HG03066 (cell line): ENCODE results near the gene PDZRN4.

Experiments
- ATAC-seq: cut with Tn5 transposase; IDR thresholded peaks from one replicate; pipeline ENCODE4 v1.9.1; 2021; ENCODE audit warnings: low read depth; ENCODE audit not compliant: unreplicated experiment

PDZRN4 gene

GRCh38 chr12:41344776-41345470 is 156.8 kb downstream of the PDZRN4 start:
- ATAC-seq: no peak

- no peak for ATAC-seq
Observed at GRCh38 chr12:41348198-41348597, 160.1 kb downstream of the PDZRN4 start.

DNA sequence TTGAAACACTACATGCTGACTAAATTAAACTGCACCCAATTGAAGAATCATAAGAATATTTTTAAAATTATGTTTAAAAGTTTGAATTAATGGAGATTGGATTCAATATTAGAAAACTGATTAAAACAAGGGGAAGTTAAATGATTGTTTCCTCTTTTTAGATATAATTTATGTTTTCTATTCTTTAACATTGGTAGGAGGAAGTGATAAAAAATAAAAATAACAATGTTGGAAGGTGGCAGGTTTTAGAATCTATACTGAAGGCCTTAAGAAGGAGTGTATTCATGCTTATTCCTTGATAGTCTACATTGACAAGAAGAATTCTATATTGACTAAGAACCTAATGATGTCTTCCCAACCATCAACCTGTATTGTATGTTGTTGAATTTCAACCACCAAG is 168.1 kb downstream of the PDZRN4 start:
- no peak for ATAC-seq

GRCh38 chr12:41361738-41362137 is 173.6 kb downstream of the PDZRN4 start:
- no peak for ATAC-seq

DNA sequence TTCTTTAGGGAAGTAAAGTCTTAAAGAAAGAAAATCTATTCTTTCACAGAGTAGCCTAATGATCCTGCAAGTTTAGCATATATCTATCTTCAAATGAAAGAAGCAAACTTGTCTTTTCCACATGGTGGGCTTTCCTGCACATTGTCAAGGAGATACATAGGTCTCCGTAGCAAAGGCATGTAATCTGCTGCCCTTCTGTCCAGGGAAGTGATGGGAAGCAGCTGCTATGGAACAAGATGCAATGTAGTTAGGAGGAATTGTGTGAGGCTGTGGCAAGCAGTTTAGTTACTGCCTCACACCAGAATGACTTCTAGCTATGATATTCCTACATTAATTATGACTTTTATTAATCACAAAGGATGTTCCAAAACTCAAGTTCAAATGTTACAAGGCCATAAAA is 174.4 kb downstream of the PDZRN4 start:
- no peak for ATAC-seq

DNA sequence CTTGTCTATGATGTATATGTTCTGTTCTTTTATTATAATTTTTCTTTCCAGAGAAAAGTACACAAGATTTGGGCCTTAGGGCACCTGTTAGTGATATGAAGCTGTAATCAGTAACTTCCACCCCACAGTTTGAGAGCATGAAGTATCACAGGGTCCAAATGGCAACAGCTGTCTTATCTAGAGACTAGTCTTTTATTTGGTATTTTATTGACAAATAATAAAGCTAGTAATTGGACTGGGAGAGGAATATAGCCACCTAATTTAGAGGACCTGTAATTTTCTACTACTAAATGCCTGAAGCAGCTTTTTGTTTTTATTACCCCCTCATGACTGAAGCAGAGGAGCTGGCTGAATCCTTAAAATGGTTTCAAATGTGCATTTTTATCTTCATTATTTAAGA is 174.8 kb downstream of the PDZRN4 start:
- ATAC-seq: no peak

DNA sequence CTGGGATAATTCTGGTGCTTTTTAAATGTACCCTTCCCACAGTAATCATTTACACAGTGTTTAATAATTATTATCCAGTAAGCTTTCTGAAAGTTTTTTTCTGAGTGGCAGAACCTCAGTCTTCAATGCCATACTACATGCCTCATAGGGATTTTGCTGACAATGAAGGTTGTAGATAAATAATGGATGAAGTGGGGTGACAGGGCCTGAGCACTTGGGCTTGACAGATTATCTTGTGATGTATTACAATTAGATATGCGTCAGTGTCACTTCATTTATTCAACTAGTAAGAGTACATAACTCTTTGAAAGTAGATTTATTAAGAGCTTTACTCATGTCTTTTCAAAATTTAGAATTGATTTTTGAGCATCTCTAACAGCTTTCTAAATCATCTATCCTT is 176.1 kb downstream of the PDZRN4 start:
- ATAC-seq: no peak

DNA sequence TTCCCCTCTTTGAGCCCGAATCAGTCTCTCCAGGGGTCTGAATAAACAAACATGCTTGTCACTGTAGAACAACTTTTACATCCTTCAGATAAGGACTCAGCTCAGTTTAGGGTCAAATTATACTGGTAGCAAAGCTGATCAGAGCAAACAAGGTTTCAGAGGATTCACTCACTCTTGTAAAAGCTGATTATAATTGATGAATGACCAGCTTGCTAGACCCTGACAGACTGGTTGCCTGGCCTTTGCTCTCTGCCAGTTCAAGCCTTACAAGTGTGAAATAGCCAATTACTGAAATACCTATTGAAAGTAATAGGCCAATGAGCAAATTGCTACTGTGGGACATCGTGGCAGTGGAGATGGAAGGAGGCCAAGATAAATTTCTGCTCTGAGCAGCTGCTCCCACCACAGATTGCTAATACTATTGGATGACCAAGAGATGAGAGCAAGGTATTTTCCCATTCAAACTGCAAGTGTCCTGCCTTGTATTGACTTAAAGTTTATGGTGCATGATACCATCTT is 177.6 kb downstream of the PDZRN4 start:
- no peak for ATAC-seq

DNA sequence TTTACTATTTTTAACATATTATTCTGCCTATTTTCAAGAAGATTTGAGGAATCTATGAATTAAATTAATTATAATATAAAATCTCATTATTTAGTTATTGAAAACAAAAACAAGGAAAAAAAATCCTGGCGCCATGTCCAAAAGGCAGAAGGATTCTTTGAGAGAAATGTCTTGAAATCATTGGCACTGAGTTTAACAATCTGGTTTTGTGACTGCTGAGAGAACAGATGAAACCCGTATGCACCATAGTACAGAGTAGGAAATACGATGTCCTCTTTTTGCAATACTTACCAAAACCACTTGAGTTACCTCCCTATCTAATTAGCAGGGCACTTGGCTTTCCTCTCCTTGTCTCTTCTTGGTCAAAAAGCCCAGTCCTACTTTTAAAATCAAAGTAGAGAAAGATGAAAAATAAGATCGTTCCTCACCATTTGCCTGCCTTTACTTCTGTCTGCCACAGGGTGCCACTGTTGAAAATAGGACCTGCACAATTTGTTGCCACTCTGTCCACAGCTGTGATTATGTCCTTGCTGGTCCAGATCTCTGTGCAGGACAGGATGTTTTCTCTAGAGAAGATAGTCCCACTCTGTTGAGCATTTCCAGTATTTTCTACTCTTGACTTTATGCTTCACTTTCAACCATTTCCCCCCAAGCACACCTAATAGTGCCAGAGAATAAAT is 179.7 kb downstream of the PDZRN4 start:
- no peak for ATAC-seq

GRCh38 chr12:41380878-41381277 is 192.8 kb downstream of the PDZRN4 start:
- no peak for ATAC-seq

DNA sequence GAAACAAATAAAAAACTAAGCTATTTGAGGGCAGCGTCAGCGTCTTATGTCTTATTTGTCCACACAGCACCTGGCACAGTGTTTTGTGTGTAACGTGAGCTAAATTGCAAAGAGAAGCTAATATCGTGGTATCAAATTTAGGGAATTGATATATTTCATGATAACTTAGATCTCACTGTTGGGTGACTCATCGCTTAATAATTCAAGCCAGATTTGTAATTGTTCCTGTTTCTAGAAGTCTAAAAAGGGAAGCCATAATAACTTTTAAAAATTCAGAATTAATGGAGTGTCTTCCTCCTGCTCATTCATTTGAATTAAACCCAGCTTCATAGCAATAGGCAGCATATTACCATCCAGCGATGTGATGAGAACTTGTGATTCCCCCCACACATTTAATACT is 214.7 kb downstream of the PDZRN4 start:
- no peak for ATAC-seq

GRCh38 chr12:41407232-41407799 is 219.2 kb downstream of the PDZRN4 start:
- ATAC-seq: no peak

- no peak for ATAC-seq
Observed at GRCh38 chr12:41409628-41410027, 221.5 kb downstream of the PDZRN4 start.

DNA sequence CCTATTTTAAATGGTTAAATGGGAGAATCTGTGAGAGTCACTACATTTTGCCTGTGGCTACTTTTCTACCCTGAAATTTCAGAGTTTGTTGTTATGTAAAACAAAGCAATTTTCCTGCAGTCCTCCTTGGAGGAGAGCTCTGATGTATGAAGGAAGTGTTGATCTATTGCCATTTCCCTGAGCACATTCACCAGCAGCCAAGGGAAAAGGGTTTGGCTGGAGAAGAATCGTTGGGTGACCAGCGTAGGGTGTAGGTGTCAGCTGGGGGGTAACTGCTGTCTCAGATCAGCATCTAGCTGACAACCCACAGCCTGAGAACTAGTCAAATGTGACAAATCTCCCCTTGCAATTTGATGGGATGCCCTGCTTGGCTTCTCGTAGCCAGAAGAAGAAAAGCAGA is 230.5 kb downstream of the PDZRN4 start:
- ATAC-seq: no peak

DNA sequence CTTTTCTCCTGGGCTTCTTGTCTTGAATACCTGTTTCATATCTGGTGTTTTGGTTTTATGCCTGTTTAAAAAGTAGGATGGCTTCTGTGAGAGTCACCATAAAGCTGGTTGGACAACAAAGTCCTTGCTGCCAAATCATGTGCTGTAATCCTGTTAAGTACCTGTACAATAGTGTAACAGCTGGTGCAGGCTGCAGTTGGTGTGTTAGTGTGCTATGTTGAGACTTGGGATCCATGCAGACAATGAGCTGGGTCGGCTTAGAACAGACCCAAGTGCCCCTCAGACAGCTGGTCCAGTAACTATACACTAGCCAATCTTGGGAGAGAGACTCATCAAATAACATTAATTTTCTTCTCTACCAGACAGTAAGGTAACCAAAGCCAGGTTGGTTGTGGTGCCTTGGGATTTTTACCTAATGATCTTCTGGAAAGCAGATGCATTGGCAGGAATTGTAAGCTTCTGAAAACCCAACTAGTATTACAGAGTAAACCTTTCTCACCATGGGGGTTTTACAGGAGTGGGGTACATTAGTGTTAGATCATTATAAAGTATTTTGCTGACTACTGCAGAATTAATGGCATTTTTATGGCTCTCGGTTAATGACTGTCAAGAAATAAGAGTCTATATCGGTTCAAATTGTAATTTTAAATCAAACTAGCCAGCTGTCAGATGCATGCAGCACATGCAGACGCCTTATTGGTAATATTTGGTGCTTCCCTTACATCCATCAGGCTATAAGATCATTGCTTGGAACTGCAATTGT is 231.2 kb downstream of the PDZRN4 start:
- no peak for ATAC-seq

DNA sequence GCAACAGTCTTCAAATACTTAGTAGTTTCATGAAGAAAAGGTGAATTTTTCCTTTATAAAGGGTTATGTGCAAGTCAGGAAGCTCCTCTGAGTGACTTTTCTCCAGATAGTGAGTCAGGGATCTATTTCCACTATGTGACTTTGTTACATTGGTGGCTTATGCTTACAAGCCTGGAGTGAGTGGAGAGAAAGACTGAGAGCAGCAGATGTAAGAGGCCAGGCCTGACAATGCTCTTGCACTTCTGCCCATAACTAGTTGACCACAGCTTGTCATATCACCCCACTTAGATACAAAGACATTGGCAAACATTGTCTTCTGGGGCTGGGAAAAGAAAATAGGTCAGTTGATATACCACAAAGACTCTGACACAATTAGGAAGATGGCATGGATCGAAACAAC is 236.5 kb downstream of the PDZRN4 start:
- no peak for ATAC-seq

DNA sequence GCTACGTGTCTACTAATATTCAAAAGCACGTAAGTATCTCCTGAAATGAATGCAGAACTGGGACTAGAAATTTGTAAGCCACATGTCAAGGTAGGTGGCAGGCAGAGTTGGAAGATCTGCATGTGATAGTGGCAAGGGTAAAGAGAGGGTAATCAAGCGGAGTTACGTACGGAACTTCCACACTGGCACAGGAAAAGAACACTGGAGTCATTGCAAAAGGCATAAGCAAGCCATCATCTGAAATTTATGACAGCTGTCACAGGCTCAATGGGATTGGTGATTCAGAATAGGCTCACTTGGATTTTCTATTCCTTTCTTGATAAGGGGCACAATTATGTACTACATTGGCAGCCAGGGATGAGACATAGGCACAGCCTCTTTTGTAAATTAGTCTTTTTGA is 245.3 kb downstream of the PDZRN4 start:
- no peak for ATAC-seq

GRCh38 chr12:41436076-41436475 is 248.0 kb downstream of the PDZRN4 start:
- ATAC-seq: no peak

DNA sequence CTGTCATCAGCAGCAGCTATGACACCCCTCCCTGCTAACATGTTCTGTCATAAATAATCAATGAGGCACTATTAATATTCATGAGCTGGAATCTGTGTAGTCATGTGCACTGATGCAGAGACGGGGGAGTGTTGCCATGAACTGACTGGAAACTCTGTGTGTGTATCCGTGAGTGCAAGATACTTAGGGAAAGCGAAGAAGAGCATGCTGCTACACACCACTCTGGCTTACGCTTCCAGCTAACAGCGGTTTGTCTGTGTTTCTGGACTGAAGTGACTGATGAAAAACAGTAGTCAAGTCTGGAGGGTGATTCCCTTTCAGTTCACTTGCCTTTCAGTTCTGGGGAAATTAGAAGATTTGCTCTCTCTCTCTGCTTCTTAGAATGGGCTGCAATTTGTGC is 249.4 kb downstream of the PDZRN4 start:
- no peak for ATAC-seq

DNA sequence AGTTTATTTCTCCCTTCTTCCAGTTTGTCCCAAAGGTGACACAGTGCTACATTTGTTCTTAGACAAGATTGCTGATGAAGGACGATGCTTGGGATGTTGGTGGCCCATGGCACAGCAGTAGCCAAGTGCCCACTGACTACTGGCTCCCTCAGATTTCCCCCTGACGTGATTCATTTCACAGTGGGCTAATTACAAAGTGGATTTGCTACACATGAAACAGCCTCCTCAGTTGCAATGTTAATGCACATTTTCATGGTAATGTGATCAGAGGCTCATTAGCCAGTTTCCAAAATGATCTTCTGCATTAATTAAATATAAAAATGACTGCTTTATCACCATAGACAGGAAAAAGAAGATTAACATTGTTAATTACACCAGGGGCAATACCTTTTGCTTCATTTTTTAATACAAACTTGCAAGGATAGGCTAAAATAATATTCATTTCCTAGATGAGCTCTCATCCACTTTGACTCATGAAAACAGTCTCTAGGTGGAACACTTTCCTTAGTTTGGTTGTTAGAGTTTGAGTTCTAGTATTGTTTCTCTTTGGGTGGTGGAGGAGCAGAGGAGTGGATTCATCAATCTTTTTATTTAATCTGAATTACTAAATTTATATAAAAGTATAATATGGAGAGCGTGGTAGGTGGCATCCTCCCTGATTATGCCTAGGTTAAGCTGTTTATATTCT is 250.9 kb downstream of the PDZRN4 start:
- ATAC-seq: no peak

DNA sequence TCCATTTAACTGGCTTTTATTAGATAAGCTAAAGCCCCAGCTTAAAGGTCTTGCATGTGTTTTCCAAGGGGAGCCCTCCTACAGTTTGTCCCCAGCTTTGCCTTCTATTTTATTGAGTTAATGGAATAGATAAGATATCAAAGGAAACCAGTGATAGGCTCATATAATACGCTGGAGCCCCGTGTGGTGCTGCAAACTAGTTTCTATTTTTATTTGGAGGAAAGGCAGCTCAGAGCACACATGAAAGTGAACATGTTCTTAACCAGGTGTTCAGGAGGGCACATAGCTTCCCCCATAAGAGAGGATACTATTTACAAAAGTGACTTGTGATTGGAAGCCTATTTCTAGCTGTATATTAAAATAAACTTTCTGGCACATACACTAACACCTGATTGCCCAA is 251.7 kb downstream of the PDZRN4 start:
- ATAC-seq: no peak
